Nephron progenitor cell (in vitro differentiated cells): ENCODE results near the gene POU2F3.

ENCODE experiments used
- DNase-seq: peaks from one replicate; pipeline ENCODE4 v3.0.0; 2021
- H3K27ac Mint-ChIP-seq: 2 replicates; pipeline ENCODE4 v1.8.0; 2021; ENCODE audit warnings: mild to moderate bottlenecking, moderate library complexity, mixed read lengths
- H3K27me3 Mint-ChIP-seq: 2 replicates; pipeline ENCODE4 v1.8.0; 2021; ENCODE audit warnings: mild to moderate bottlenecking, low read depth, mixed read lengths; ENCODE audit not compliant: poor library complexity
- H3K36me3 Mint-ChIP-seq: 2 replicates; pipeline ENCODE4 v1.8.0; 2021; ENCODE audit warnings: low read depth, mixed read lengths
- H3K4me1 Mint-ChIP-seq: 2 replicates; pipeline ENCODE4 v1.8.0; 2021; ENCODE audit warnings: mixed read lengths
- H3K4me3 Mint-ChIP-seq: 2 replicates; pipeline ENCODE4 v1.8.0; 2021; ENCODE audit warnings: mild to moderate bottlenecking, moderate library complexity, mixed read lengths
- H3K9me3 Mint-ChIP-seq: 2 replicates; pipeline ENCODE4 v1.8.0; 2021; ENCODE audit warnings: mild to moderate bottlenecking, moderate library complexity, mixed read lengths
- CTCF ChIP-seq: fragments of 200-600 bp; sonication (generic); IDR thresholded peaks from 2 replicates; pipeline ENCODE4 v1.5.0; 2021; ENCODE audit warnings: antibody characterized with exemption

POU2F3 gene

GRCh38 chr11:120281143-120281795 lies 41.3 kb downstream of the POU2F3 start:
- Mint-ChIP-seq H3K27me3 (peaks cover 17% of the 10 kb centered on the region), H3K4me1 (peaks cover 34% of the 10 kb centered on the region), H3K9me3 (no peaks in the 10 kb centered on the region), H3K27ac (peak overlapping the region; percentile 50), H3K4me3 (no peak overlapping the region), H3K36me3 (no peaks in the 10 kb centered on the region)
- TF ChIP-seq CTCF = no peak
- DNase-seq = no peak

- TF ChIP-seq CTCF = no peak
- no peak for DNase-seq
- no peaks in the 10 kb centered on the region for H3K9me3 Mint-ChIP-seq
- no peak overlapping the region for H3K4me3 Mint-ChIP-seq
- H3K27ac Mint-ChIP-seq = no peak overlapping the region
- H3K27me3 Mint-ChIP-seq = peaks cover 16% of the 10 kb centered on the region
- no peaks in the 10 kb centered on the region for H3K36me3 Mint-ChIP-seq
- H3K4me1 Mint-ChIP-seq = peaks cover 38% of the 10 kb centered on the region
Observed at GRCh38 chr11:120283124-120283523, 43.2 kb downstream of the POU2F3 start.

GRCh38 chr11:120284272-120284671 lies 44.3 kb downstream of the POU2F3 start:
- peaks cover 16% of the 10 kb centered on the region for H3K27me3 Mint-ChIP-seq
- H3K36me3 Mint-ChIP-seq = no peaks in the 10 kb centered on the region
- no peak for TF ChIP-seq CTCF
- no peak overlapping the region for H3K4me3 Mint-ChIP-seq
- no peak overlapping the region for H3K27ac Mint-ChIP-seq
- H3K9me3 Mint-ChIP-seq = no peaks in the 10 kb centered on the region
- DNase-seq = no peak
- H3K4me1 Mint-ChIP-seq = peaks cover 34% of the 10 kb centered on the region

- DNase-seq = no peak
- H3K9me3 Mint-ChIP-seq = no peaks in the 10 kb centered on the region
- TF ChIP-seq CTCF = no peak
Observed at GRCh38 chr11:120285256-120285655, 45.3 kb downstream of the POU2F3 start.

GRCh38 chr11:120288021-120288420 lies 48.1 kb downstream of the POU2F3 start:
- no peak overlapping the region for H3K4me3 Mint-ChIP-seq
- H3K4me1 Mint-ChIP-seq = peaks cover 13% of the 10 kb centered on the region
- peaks cover 33% of the 10 kb centered on the region for H3K27me3 Mint-ChIP-seq
- DNase-seq = no peak
- no peaks in the 10 kb centered on the region for H3K9me3 Mint-ChIP-seq
- H3K27ac Mint-ChIP-seq = no peak overlapping the region
- TF ChIP-seq CTCF = no peak
- H3K36me3 Mint-ChIP-seq = no peaks in the 10 kb centered on the region

More at GRCh38 chr11:120285256-120285655, 45.3 kb downstream of the POU2F3 start:
- H3K4me1 Mint-ChIP-seq = peaks cover 31% of the 10 kb centered on the region
- peaks cover 19% of the 10 kb centered on the region for H3K27me3 Mint-ChIP-seq
- H3K36me3 Mint-ChIP-seq = no peaks in the 10 kb centered on the region
- no peak overlapping the region for H3K27ac Mint-ChIP-seq
- H3K4me3 Mint-ChIP-seq = no peak overlapping the region

GRCh38 chr11:120289426-120289825 lies 49.5 kb downstream of the POU2F3 start:
- H3K4me3 Mint-ChIP-seq = no peak overlapping the region
- H3K27me3 Mint-ChIP-seq = peaks cover 41% of the 10 kb centered on the region
- no peak overlapping the region for H3K27ac Mint-ChIP-seq
- DNase-seq = no peak
- peaks cover 13% of the 10 kb centered on the region for H3K4me1 Mint-ChIP-seq
- no peaks in the 10 kb centered on the region for H3K9me3 Mint-ChIP-seq
- no peaks in the 10 kb centered on the region for H3K36me3 Mint-ChIP-seq
- TF ChIP-seq CTCF = no peak
